IMR-90 (cell line): ENCODE measurements around the gene ATP2B2. TPM values are rescaled to one million over a fixed set of nuclear protein-coding genes. Genes with fewer than 3 reads are reported as not detected.

Source experiments
- ATAC-seq: fragments of 200-7000 bp; cut with Tn5 transposase; 2 replicates; pipeline ENCODE4 v1.9.1; 2020; ENCODE audit warnings: low read depth, mild to moderate bottlenecking, moderate library complexity
- BruUV-seq: library from RNA; stranded (reverse); fragments of 400-500 nt; replicated peaks from 2 replicates; lab custom pipeline; 2021; lab: Mats Ljungman, UMichigan
- CTCF ChIA-PET: fragments of 300-600 bp; formaldehyde crosslinking; extraction: SDS; loops from one replicate; lab custom pipeline; 2021; ENCODE audit warnings: antibody characterized with exemption; lab: Yijun Ruan, JAX
- POLR2A ChIA-PET: fragments of 300-600 bp; sonication (Branson Sonifier 250); formaldehyde crosslinking; loops from one replicate; lab custom pipeline; 2022; ENCODE audit warnings: antibody characterized with exemption; ENCODE audit not compliant: unreplicated experiment; lab: Charles Lee
- DNase-seq: peaks from one replicate; pipeline ENCODE4 v3.0.0; 2013
- H2AFZ ChIP-seq: replicated peaks from 2 replicates; pipeline ENCODE3; 2013; ENCODE audit warnings: low read length, mild to moderate bottlenecking; ENCODE audit not compliant: poor library complexity
- H2AK5ac ChIP-seq: 2 replicates; pipeline ENCODE4 v1.6.1; 2013; ENCODE audit warnings: low read depth, low read length, inconsistent platforms
- H2AK9ac ChIP-seq: replicated peaks from 2 replicates; pipeline ENCODE3; 2013; ENCODE audit warnings: mild to moderate bottlenecking, low read depth, low read length, moderate library complexity; ENCODE audit not compliant: poor library complexity
- H2BK120ac ChIP-seq: 2 replicates; pipeline ENCODE4 v1.6.1; 2013; ENCODE audit warnings: low read depth, low read length, inconsistent platforms
- H2BK15ac ChIP-seq: 3 replicates; pipeline ENCODE4 v1.6.1; 2013; ENCODE audit warnings: low read depth, low read length, inconsistent platforms
- H2BK20ac ChIP-seq: 2 replicates; pipeline ENCODE4 v1.6.1; 2013; ENCODE audit warnings: low read depth, mild to moderate bottlenecking, inconsistent platforms, low read length, moderate library complexity
- H2BK5ac ChIP-seq: 2 replicates; pipeline ENCODE4 v1.6.1; 2013; ENCODE audit warnings: mild to moderate bottlenecking, low read depth, low read length, inconsistent platforms; ENCODE audit not compliant: poor library complexity, severe bottlenecking
- H3K14ac ChIP-seq: replicated peaks from 2 replicates; pipeline ENCODE4 v1.6.1; 2013; ENCODE audit warnings: low read depth, low read length, inconsistent platforms
- H3K18ac ChIP-seq: 2 replicates; pipeline ENCODE4 v1.6.1; 2013; ENCODE audit warnings: low read depth, low read length, control low read depth
- H3K23ac ChIP-seq: 2 replicates; pipeline ENCODE4 v1.6.1; 2013; ENCODE audit warnings: low read depth, low read length, inconsistent platforms
- H3K27ac ChIP-seq: 2 replicates; pipeline ENCODE4 v1.5.1; 2013; ENCODE audit warnings: mild to moderate bottlenecking, control low read depth, low read length; ENCODE audit not compliant: insufficient read depth
- H3K27me3 ChIP-seq: 2 replicates; pipeline ENCODE4 v1.6.1; 2013; ENCODE audit warnings: low read length; ENCODE audit not compliant: control insufficient read depth, insufficient read depth
- H3K36me3 ChIP-seq: 2 replicates; pipeline ENCODE4 v1.6.1; 2013; ENCODE audit warnings: low read length, mixed read lengths; ENCODE audit not compliant: control insufficient read depth, insufficient read depth
- H3K4ac ChIP-seq: 2 replicates; pipeline ENCODE4 v1.6.1; 2013; ENCODE audit warnings: low read depth, low read length, inconsistent platforms
- H3K4me1 ChIP-seq: 2 replicates; pipeline ENCODE4 v1.6.1; 2013; ENCODE audit warnings: low read length, mixed read lengths; ENCODE audit not compliant: control insufficient read depth, insufficient read depth
- H3K4me2 ChIP-seq: 2 replicates; pipeline ENCODE4 v1.6.1; 2013; ENCODE audit warnings: low read depth, mild to moderate bottlenecking, control low read depth, low read length, moderate library complexity
- H3K4me3 ChIP-seq: 2 replicates; pipeline ENCODE4 v1.5.1; 2013; ENCODE audit warnings: low read depth, mild to moderate bottlenecking, control low read depth, low read length, moderate library complexity; ENCODE audit not compliant: insufficient read depth
- H3K56ac ChIP-seq: 2 replicates; pipeline ENCODE4 v1.6.1; 2013; ENCODE audit warnings: low read length, inconsistent platforms; ENCODE audit not compliant: insufficient read depth; ENCODE audit errors: extremely low read depth
- H3K79me1 ChIP-seq, 2 experiments: 2 replicates each; pipeline ENCODE4 v1.6.1; 2013; ENCODE audit warnings: low read length in 2 of 2, inconsistent platforms in 1 of 2, low read depth in 1 of 2
- H3K9ac ChIP-seq: 2 replicates; pipeline ENCODE4 v1.6.1; 2013; ENCODE audit warnings: low read depth, low read length, control low read depth
- H3K9me1 ChIP-seq: 2 replicates; pipeline ENCODE4 v1.6.1; 2013; ENCODE audit warnings: low read length, inconsistent platforms; ENCODE audit not compliant: insufficient read depth
- H3K9me3 ChIP-seq: 2 replicates; pipeline ENCODE4 v1.6.1; 2013; ENCODE audit warnings: low read length; ENCODE audit not compliant: control insufficient read depth, insufficient read depth
- H4K20me1 ChIP-seq: 2 replicates; pipeline ENCODE4 v1.6.1; 2013; ENCODE audit warnings: low read length, inconsistent platforms; ENCODE audit not compliant: insufficient read depth
- H4K5ac ChIP-seq: 2 replicates; pipeline ENCODE4 v1.6.1; 2013; ENCODE audit warnings: mild to moderate bottlenecking, low read depth, low read length, control low read depth
- H4K8ac ChIP-seq, 2 experiments: 2 replicates each; pipeline ENCODE4 v1.6.1; 2013; ENCODE audit warnings: low read depth in 2 of 2, low read length in 2 of 2, control low read depth in 1 of 2, inconsistent platforms in 1 of 2
- H4K91ac ChIP-seq: 2 replicates; pipeline ENCODE4 v1.6.1; 2013; ENCODE audit warnings: low read depth, low read length, inconsistent platforms; ENCODE audit not compliant: insufficient read depth
- BHLHE40 ChIP-seq: fragments of 150-350 bp; IDR thresholded peaks from 2 replicates; pipeline ENCODE4 v1.6.1; 2016; ENCODE audit warnings: mild to moderate bottlenecking, low read depth, low read length
- CEBPB ChIP-seq: IDR thresholded peaks from 2 replicates; pipeline ENCODE4 v1.6.1; 2012; ENCODE audit warnings: low read depth, low read length, improper control_type of control experiment
- CHD1 ChIP-seq: IDR thresholded peaks from 2 replicates; pipeline ENCODE4 v1.6.1; 2012; ENCODE audit warnings: low read depth, low read length, improper control_type of control experiment
- MAFK ChIP-seq: IDR thresholded peaks from 2 replicates; pipeline ENCODE4 v1.6.1; 2012; ENCODE audit warnings: low read depth, low read length, improper control_type of control experiment
- MAZ ChIP-seq: IDR thresholded peaks from 2 replicates; pipeline ENCODE4 v1.6.1; 2012; ENCODE audit warnings: low read depth, mild to moderate bottlenecking, low read length, improper control_type of control experiment, moderate library complexity, borderline replicate concordance
- MXI1 ChIP-seq: IDR thresholded peaks from 2 replicates; pipeline ENCODE4 v1.6.1; 2012; ENCODE audit warnings: low read depth, mild to moderate bottlenecking, low read length, moderate library complexity, borderline replicate concordance
- NFE2L2 ChIP-seq: fragments of 150-350 bp; IDR thresholded peaks from 2 replicates; pipeline ENCODE4 v1.6.1; 2016; ENCODE audit warnings: low read depth, mild to moderate bottlenecking, low read length
- POLR2A ChIP-seq: IDR thresholded peaks from 2 replicates; pipeline ENCODE4 v1.6.1; 2012; ENCODE audit warnings: mild to moderate bottlenecking, low read depth, low read length
- RAD21 ChIP-seq: IDR thresholded peaks from 2 replicates; pipeline ENCODE4 v1.6.1; 2012; ENCODE audit warnings: low read length, improper control_type of control experiment
- RCOR1 ChIP-seq: IDR thresholded peaks from 2 replicates; pipeline ENCODE4 v1.6.1; 2012; ENCODE audit warnings: mild to moderate bottlenecking, low read length, improper control_type of control experiment; ENCODE audit not compliant: insufficient replicate concordance
- RFX5 ChIP-seq: IDR thresholded peaks from 2 replicates; pipeline ENCODE4 v1.8.0; 2012; ENCODE audit warnings: low read depth, mild to moderate bottlenecking, low read length, moderate library complexity
- SMC3 ChIP-seq: fragments of 150-350 bp; IDR thresholded peaks from 2 replicates; pipeline ENCODE4 v1.6.1; 2016; ENCODE audit warnings: low read depth, mild to moderate bottlenecking, antibody characterized with exemption, low read length, moderate library complexity
- USF2 ChIP-seq: fragments of 150-350 bp; IDR thresholded peaks from 2 replicates; pipeline ENCODE4 v1.6.1; 2017; ENCODE audit warnings: mild to moderate bottlenecking, antibody characterized with exemption, low read length, low read depth
- WGBS, 2 experiments: methylation state at CpG; one replicate each; pipeline versions ENCODE4 v1.1.5 to v1.1.7; 2013; ENCODE audit warnings: missing lambda C conversion rate in 2 of 2; ENCODE audit not compliant: insufficient read length in 1 of 2; ENCODE audit errors: extremely low coverage in 2 of 2; 5-methylcytosine and 5-hydroxymethylcytosine counted together
- dilution Hi-C: fragments of 300-500 bp; cut with HindIII; formaldehyde crosslinking; loops from one replicate; pipeline ENCODE4 v1.14.3; 2018; ENCODE audit warnings: low sequenced_read_pairs; ENCODE audit not compliant: unreplicated experiment
- in situ Hi-C: fragments of 300-500 bp; cut with MboI; formaldehyde crosslinking; loops from 3 replicates; pipeline ENCODE4 v1.14.3; 2019; ENCODE audit warnings: low sequenced_read_pairs, inconsistent platforms, mixed read lengths
- intact Hi-C: fragments of 100-400 bp; cut with micrococcal nuclease; formaldehyde crosslinking; loops from 2 replicates; pipeline ENCODE4 v1.10.0; 2022
- polyA plus RNA-seq, 3 experiments: library from polyadenylated mRNA; depleted of rRNA; stranded (reverse); fragments of >200 nt; gene quantifications; 2 replicates each; pipeline ENCODE4 v1.2.3, GENCODE V29; 2012; ENCODE audit warnings: low replicate concordance in 1 of 3
- total RNA-seq: library from RNA; depleted of rRNA; stranded (reverse); fragments of >200 nt; gene quantifications from 2 replicates; pipeline ENCODE4 v1.2.3, GENCODE V29; 2012
- TF ChIP-seq, protein P1 (sequence below): fragments of 150-350 bp; IDR thresholded peaks from 2 replicates; pipeline ENCODE4 v1.6.1; 2016; ENCODE audit warnings: low read depth, mild to moderate bottlenecking, low read length, moderate library complexity, borderline replicate concordance
- TF ChIP-seq, protein P2 (sequence below): conservative IDR thresholded peaks from 2 replicates; pipeline ENCODE4 v1.5.1; 2012; ENCODE audit warnings: mild to moderate bottlenecking, low read depth, low read length, improper control_type of control experiment

Gene ATP2B2
- total and polyA plus RNA-seq, 2 of the 4 experiments (the other 2 are of a cell fraction) = under 0.01 to 0.02 TPM

DNA sequence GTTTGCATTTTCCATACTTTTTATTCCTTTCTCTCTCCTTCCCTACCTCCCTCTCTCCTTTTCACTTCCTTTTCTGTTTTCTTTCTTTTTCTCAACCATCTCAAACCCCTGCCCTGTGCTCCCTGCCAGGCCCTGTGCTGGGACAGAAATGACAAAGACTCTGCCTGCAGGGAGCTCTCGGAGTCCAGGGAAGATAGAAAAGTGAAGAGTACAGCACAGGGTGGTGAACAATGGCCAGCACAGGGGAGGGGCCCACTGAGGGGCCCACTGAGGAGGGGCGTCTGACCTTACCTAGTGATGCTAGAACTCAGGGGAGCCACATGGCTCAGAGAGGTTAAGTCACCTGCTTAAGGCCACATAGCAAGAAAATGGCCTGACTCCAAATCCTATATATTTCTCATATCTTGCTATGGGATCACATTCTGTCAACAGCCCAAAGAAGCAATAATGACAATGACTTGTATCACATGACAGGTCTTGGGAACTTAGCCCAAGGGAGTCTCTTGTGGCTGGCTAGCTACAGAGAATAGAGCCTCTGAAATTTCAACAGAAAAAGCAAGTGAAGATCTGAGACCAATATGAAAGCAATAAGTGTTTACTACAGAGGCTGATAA is 44.3 kb upstream of the ATP2B2 start:
- CTCF ChIA-PET = no interaction called here
- no peak for TF ChIP-seq SMC3
- TF ChIP-seq, protein P1, sequence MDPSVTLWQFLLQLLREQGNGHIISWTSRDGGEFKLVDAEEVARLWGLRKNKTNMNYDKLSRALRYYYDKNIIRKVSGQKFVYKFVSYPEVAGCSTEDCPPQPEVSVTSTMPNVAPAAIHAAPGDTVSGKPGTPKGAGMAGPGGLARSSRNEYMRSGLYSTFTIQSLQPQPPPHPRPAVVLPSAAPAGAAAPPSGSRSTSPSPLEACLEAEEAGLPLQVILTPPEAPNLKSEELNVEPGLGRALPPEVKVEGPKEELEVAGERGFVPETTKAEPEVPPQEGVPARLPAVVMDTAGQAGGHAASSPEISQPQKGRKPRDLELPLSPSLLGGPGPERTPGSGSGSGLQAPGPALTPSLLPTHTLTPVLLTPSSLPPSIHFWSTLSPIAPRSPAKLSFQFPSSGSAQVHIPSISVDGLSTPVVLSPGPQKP = no peak
- no peak for TF ChIP-seq MAFK
- no peak for TF ChIP-seq USF2
- no peak for TF ChIP-seq CEBPB
- TF ChIP-seq BHLHE40 = no peak
- no peak for TF ChIP-seq CHD1
- no peak for TF ChIP-seq MXI1
- TF ChIP-seq MAZ = no peak
- TF ChIP-seq NFE2L2 = no peak
- no peak for TF ChIP-seq RCOR1
- no peak for TF ChIP-seq POLR2A
- TF ChIP-seq, protein P2, sequence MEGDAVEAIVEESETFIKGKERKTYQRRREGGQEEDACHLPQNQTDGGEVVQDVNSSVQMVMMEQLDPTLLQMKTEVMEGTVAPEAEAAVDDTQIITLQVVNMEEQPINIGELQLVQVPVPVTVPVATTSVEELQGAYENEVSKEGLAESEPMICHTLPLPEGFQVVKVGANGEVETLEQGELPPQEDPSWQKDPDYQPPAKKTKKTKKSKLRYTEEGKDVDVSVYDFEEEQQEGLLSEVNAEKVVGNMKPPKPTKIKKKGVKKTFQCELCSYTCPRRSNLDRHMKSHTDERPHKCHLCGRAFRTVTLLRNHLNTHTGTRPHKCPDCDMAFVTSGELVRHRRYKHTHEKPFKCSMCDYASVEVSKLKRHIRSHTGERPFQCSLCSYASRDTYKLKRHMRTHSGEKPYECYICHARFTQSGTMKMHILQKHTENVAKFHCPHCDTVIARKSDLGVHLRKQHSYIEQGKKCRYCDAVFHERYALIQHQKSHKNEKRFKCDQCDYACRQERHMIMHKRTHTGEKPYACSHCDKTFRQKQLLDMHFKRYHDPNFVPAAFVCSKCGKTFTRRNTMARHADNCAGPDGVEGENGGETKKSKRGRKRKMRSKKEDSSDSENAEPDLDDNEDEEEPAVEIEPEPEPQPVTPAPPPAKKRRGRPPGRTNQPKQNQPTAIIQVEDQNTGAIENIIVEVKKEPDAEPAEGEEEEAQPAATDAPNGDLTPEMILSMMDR = no peak
- no peak for TF ChIP-seq RFX5
- no peak for TF ChIP-seq RAD21
- Histone ChIP-seq H3K9me1 (no peaks in the 10 kb centered on the region), H3K36me3 (no peaks in the 10 kb centered on the region), H3K4me3 (no peak overlapping the region), H3K4me1 (no peaks in the 10 kb centered on the region), H4K8ac (no peak overlapping the region), H3K9ac (no peak overlapping the region), H3K4me2 (no peak overlapping the region), H2AK5ac (no peak overlapping the region), H3K79me1 (no peaks in the 10 kb centered on the region), H2AFZ (no peak overlapping the region), H4K5ac (no peak overlapping the region), H3K27ac (no peak overlapping the region), H3K4ac (no peak overlapping the region), H2BK15ac (no peak overlapping the region), H3K23ac (no peak overlapping the region), H3K27me3 (peaks cover 4% of the 10 kb centered on the region; the same call in 1 of the 2 replicates), H3K14ac (no peak overlapping the region), H3K56ac (no peak overlapping the region), H3K9me3 (no peaks in the 10 kb centered on the region), H2BK120ac (no peak overlapping the region), H2BK20ac (no peak overlapping the region), H4K20me1 (no peaks in the 10 kb centered on the region), H3K18ac (no peak overlapping the region), H2BK5ac (no peak overlapping the region), H2AK9ac (no peak overlapping the region), H4K91ac (no peak overlapping the region)
- WGBS, 2 experiments = 0% methylated on average over 1 of the region's 2 CpGs; no CpG with 5 or more reads in 1 of the 2 experiments
- no peak for ATAC-seq
- dilution Hi-C loops (no loop called here), intact Hi-C loops (no loop called here), in situ Hi-C loops (no loop called here)
- POLR2A ChIA-PET = no interaction called here
- no peak for DNase-seq
- no TSS peak for BruUV-seq
